NCI-H2171 treated with DMSO at 0.1 percent for 48 hours (cell line): ENCODE measurements around the gene SPATA2.

Experiments used
- DNase-seq: peaks from one replicate; lab custom pipeline; 2025; lab: John Stamatoyannopoulos, UW

The SPATA2 gene

DNA sequence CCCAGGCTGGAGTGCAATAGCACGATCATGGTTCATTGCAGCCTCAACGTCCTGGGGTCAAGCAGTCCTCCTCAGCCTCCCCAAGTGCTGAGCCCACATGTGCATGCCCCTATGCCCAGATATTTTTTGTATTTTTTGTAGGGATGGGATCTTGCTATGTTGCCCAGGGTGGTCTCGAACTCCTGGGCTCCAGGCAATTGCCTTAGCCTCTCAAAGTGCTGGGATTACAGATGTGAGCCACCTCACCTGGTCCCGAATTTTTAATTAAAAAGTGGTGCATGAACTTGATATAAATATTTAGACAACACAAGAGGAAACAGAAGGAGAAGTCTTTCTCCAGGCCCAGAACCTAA lies 13.8 kb upstream of the SPATA2 start:
- DNase-seq, result no peak

DNA sequence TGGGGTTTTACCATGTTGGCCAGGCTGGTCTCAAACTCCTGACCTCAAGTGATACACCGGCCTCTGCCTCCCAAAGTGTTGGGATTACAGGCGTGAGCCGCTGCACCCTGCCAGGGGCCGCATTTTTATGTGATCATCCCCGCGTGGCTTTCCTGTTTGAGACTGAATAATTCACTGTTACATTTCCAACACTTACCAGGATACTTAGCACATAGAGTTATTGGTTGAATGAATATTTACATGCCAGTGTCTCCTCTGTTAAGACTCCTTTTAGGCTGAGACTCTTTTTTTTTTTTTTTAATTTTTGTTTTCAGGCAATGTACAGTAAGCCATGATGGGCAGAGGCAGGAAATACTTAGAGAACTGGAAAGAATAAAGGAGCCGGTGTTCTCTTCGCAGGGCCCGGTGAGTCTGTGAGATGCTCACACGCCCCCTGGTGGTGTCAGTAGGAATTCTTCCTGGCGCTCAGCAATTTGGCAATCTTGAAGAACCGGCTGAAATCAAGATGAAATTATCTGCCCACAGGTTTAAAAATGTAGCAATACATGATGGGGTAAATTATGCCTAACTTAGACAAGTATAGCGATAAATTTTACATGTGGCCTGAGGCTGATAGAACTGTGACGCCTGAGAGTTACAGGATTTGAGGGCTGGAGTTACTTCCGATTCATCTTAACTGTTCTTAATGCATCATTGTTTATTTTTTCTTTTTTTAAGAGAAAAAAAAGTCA lies 13.2 kb upstream of the SPATA2 start:
- DNase-seq, result peak; percentile 78

DNA sequence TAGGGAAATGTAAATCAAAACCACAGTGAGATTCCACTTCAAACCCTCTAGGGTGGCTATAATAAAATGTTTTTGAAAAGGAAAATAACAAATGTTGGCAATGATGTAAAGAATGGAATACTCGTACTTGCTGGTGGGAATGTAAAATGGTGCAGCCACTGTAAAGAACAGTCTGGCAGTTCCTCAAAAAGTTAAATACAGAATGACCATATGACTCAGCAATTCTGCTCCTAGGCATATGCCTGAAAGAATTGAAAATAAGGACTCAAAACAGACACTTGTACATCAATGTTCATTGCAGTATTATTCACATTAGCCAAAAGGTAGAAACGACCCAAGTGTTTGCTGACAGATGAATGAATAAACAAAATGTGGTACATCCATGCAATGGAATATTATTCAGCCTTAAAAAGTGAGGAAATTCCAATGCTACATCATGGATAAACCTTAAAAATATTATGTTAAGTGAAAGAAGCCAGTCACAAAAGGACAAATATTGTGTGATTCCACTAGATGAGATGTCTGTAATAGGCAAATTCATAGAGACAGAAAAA lies 10.6 kb upstream of the SPATA2 start:
- DNase-seq, result no peak

DNA sequence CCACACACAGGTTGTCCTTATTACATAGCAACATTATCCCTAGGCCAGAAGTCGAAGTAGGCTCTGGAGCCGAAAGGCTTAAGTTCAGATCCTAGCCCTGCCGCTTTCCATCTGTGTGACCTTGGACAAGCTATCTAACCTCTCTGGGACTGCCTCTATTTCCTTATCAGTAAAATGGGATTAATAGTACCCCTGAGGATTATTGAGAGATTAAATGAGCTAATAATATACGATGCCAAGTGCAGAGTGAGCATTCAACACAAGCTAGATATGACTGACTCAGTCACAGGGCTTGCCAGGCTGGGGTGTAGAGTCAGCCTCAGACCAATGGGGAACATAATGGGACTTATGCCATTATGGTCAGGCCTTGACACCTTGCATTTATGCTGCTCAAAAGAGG lies 8.9 kb upstream of the SPATA2 start:
- DNase-seq, result no peak

DNA sequence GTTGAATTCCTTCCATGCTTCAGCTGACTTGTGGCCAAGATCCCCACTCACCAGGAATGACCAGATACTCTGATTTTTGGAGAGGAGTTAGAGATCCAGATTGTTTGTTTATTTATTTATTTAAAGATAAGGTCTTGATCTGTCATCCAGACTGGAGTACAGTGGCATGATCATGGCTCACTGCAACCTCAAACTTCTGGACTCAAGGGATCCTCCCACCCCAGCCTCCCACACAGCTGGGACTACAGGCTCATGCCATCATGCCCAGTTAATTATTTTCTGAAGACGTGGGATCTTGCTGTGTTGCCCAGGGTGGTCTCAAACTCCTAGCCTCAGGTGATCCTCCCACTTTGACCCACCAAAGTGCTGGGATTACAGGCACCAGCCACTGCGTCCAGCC lies 4.1 kb upstream of the SPATA2 start:
- no peak for DNase-seq

DNA sequence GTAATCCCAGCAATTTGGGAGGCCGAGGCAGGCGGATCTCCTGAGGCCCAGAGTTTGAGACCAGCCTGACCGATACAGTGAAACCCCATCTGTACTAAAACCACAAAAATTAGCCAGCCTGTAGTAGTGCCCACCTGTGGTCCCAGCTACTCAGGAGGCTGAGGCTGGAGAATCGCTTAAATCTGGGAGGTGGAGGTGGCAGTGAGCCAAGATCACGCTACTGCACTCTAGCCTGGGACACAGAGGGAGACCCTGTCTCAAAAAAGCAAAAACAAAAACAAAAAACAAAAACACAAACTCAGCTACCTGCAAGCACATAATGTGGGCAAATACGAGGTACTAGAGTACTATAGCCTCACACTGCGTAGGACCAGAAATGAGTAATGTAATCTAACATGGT lies 3.7 kb upstream of the SPATA2 start:
- DNase-seq, result no peak

DNA sequence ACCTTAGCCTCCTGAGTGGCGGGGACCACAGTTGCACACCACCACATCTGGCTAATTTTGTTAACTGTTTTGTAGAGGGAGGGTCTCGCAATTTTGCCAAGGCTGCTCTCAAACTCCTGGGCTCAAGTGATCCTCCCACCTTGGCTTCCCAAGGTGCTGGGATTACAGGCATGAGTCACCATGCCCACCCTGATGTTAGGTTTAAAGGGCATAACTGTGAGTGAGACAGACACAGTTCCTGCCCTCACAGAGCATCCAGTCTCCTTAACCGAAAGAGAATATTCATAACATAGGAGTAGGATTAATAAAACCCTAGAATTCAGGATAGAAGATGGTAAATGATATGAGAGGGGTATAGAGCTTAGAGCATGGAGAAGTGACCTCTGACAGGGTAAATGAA lies 3.1 kb upstream of the SPATA2 start:
- no peak for DNase-seq

DNA sequence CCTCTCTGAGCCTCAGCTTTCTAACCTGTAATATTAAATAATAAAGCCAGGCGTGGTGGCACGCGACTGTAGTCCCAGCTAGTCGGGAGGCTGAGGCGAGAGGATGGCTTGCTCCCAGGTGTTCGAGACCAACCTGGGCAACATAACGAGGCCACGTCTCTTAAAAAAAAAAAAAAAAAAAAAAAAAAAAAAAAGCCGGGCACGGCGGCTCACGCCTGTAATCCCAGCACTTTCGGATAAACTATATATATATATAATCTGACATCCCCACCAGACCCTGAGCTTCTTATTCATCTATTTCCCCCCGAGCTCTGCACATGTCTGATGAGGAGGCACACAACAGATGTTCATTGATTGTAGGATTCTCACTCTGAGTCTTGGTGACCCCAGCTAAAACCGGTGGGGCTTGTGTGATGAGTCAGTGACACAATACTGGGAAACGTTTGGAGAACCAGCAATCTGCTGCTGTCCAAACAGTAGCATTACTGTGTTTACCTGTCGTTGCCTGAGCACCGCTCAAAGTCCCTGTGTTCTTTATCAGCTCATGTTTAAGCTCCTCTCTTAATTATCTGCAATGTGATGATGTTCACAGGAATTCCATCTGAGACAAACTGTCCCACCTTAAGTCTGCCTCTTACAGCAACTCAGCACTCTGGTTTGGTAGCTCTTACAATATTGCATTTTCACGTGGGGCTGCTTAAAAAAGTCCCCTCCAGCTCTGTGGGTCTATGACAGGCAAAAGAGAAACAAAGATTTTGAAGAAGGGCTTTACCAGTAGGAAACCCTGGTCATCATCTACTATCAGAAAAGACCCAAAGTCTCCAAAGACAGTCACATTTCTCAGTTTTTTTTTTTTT lies 1.0 kb upstream of the SPATA2 start:
- peak; percentile 87 for DNase-seq

DNA sequence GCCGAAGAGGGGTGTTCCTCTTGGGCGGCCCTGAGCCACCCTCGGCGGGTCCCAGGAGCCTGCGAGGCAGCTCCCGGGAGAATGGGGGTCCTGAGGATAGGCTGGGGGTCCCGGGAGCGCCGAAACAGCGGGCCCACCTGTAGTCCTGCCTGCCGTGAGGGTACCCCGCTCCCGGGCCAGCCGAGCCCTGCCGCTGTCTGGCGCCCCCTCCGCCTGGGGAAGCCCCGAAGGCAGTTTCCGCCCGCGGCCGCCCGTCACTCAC lies 280 bp downstream of the SPATA2 start:
- DNase-seq, result no peak

DNA sequence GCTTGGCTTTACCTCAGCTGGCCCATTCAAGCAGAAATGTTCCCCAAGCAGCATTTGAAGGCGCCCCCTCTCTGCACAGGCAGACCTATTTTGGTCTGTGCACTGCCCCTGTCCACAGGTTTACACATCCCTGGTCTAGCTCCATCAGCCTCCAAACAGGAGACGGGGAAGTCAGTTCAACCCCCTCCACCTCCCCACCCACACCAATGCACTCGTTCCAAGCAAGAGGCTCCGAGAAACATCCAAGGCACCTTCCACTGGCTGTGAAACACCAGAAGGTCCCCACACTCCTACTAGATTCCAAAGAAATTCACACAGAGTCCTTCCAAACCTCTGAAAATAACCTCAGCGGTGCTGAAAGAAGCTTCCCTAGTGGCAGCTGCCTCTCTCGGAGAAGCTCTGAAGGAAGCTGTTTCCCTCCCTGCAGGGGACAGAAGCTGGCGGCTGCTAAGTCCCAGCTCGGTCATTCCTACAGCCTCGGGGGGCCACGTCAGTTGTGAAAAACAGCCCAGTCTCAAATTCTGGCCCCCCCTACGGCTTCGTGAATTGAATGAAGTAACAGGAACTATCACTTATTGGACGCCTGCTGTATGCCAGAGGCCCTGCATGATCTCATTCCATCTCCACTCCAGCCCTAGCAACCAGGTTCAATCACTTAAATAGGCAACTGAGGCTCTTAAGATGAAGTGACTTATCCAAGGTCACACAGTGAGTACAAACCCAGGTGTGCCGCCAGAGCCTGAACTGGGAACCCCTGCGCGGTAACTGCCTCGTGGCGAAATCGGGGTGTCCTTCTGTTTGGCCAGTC lies 815 bp downstream of the SPATA2 start:
- no peak for DNase-seq

DNA sequence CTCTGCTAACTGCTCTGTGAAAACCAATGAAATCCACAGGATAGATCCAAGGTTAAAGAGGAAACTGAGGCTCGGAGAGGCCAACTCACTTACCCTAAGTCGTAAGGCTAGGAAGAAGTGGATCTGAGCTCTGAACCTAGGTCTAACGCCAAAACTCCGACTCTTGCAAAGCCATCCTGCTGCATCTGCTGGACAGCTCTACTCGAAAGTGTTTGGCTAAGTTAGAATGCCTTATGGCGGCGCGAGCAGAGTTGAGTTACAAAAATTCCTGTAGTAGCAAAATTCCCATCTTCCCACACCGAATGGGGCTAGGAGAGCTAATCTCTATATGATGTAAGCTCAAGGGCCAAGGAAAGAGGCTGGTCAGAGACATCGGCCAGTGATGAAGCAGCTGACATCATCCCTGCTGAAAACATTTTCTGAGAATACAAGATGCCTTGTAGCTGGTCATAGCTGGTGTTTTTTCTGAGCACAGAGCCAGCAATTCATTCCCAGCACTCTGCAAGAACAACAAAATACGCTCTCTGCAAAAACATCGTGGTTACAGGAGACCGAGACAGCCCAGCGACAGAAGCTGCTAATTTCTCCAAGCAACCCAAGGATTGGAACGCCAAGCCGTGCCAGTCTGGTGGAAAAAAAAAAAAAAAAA lies 1.8 kb downstream of the SPATA2 start:
- DNase-seq, result no peak

DNA sequence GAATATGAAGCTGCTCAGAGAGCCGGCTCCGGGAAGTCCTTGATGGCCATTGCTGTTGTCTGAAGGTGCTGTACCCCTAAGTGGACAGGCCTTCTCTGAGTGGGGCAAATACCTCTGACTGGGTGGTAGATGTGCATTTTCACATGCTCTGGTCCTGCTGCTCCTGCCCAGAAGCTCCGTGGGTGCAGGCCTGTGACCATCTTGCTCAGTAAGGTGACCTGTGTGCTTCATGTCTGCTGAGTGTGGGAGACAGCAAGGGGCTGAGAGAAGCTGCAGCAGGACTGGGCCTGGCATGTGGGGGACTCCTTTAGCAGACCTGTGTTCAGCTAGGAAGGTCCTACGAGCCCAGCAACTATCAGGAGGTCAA lies 5.0 kb downstream of the SPATA2 start:
- no peak for DNase-seq

DNA sequence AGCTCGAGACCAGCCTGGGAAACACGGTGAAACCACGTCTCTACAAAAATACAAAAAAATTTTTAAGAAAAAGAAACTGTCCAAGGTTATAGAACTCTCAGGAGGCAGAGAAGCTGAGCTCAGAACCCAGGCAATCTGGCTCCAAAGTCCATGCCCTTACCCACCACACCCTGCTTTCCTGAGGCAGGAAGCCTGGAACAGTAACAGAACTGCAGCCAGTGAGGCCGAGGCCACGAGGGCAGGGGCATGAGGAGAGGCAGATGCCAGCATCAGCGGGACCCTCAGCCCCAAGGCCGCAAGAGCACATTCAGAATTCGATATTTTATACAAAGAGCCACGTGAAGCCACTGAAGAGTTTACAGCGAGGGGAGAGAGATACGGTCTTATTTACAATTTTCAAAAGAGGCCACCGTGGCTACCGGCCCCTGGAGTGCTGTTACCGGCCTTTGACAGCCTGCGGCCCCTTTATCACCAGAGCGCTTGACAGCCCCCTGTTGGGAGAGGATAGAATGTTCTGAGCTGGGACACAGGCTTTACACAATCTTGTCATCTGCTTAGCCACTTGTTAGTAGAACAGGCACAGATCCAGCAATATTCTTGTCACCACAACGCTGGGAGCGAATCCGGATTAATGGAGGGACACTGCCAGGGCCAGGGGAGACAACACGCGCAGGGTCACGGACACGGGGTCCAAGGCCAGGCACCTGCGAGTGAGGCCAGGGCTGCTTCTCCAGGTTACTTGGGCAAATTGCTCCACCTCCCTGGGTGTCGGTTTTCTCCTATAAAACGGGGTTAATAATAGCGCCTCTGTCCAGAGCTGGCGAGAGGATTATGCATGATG lies 5.6 kb downstream of the SPATA2 start:
- DNase-seq, result no peak

DNA sequence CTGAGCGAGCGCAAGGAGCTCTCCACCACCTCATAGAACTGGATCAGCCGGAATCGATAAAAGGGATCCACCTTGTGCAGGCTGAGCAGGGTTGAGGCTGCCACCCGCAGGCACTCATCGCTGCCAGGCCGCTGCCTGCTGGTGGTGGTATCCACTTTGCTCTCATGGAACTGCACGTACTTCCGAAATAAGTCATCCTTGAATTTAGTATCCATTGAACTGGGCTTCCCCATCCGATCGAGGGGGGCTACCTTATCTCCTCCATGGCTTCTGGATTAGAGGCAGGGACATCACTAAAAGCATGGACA lies 7.1 kb downstream of the SPATA2 start:
- no peak for DNase-seq

DNA sequence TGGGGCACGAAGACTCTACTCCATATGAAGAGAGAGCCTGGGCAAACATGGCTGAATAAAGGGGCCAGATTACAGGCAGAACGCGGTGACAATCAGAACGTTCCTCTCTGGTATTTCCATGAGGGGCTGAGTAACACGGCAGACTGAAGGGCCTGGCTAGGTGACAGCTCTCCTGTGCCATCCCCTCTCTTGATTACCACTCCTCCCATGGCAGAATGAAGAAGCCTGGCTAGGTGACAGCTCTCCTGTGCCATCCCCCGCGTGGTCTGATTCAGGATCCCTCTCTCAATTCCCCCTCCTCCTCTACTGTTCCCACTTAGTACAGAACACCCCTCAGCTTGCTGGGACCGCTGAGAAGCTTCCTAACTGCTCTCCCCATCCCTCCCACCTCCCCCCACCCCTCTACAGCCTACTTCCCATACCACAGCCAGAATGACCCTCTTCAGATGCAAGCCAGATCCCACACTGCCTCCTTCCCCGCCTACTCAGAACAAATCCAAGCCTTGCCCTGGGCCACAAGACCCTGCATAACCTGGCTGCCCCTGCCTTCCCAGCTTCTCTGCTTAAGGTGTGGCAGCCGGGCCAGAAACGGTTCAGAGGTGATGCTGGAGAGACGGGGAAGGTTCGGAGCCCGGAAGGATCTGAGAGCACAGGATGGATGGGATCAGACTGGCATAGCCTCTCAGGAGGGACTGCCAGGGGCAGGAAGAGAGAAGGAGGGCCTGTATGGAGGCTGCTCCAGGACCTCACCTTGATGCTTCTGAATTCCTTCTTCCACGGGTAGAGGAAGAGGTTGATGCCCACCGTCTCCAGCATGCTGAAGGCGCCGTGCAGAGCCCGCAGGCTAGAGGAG lies 7.7 kb downstream of the SPATA2 start:
- no peak for DNase-seq

DNA sequence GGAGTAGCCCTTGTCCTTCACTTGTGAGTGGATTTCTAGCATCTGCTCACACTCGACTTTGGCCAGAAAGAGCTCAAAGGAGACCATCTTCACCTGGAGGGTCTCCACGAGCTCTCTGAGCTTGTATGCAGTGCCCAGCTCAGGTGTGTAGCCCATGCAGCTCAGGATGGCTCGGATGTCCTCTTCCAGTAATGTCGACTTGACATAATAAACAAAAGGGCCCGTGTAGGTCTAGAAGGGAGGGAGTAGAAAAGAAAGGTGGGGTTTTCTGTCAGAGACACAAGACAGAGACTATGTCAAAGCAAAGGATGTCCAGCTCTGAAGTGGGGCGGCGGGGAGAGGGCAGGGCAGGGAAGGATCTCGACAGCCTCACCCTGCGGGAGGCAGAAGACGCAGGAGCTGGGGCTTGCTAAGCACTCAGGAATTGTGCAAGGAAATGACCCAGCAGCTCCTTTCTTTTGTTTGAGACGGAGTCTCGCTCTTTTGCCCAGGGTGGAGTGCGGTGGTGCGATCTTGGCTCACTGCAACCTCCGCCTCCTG lies 8.6 kb downstream of the SPATA2 start:
- no peak for DNase-seq

DNA sequence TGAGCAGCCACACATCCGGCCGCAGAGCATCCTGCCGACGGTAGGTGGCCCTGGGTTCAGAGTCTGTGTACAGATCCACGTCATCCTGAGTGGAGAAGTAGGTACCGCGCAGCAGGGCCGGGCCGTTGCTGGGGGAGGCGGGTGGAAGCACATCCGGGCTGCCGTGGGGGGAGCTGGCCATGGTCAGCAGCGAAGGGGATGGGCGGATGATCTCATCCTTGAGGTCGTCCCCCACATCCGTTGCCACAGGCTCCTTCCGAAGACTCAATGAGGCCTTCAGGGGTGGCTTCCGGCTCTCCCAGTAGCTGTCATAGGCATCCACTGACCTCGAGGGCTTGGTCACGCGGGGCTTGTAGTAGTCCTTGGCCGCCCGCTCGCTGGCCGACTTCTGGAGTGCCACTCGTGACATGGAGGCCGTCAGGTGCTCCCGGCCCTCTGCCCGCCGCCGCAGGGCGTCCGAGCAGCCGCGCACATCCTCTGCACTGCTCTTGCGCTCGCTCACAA lies 9.2 kb downstream of the SPATA2 start:
- DNase-seq, result no peak

DNA sequence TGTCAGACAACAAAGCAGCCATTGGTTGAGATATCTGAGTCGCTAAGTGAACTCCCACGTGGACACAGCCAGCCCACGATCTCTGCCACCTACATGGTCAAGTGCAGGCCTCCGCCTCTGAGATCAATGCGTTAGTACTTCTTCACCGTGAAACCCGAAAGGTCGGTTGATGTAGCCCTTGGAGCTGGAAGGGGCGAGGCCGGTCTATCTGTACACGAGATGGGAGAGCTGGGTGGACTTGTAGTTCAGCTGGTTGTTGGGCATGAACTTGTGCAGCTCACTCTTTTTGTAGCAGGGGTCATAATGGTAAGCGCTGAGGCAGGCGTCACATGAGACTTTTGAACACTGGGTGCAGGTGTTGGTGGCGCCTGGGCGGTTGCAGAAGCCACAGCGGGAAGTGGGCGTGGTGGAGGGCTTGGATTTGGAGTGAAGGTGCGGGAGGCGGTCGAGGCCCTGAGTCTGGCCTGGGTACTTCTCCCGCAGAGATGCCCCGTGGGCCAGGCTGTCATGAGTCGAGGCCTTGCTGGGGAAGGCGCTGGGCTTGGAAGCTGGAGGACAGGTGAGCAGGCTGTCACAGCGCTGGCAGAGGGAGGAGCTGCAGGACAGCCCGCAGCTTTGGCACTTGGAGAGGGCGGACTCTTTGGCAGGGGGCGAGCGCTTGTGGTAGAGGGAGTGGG lies 9.8 kb downstream of the SPATA2 start:
- no peak for DNase-seq

DNA sequence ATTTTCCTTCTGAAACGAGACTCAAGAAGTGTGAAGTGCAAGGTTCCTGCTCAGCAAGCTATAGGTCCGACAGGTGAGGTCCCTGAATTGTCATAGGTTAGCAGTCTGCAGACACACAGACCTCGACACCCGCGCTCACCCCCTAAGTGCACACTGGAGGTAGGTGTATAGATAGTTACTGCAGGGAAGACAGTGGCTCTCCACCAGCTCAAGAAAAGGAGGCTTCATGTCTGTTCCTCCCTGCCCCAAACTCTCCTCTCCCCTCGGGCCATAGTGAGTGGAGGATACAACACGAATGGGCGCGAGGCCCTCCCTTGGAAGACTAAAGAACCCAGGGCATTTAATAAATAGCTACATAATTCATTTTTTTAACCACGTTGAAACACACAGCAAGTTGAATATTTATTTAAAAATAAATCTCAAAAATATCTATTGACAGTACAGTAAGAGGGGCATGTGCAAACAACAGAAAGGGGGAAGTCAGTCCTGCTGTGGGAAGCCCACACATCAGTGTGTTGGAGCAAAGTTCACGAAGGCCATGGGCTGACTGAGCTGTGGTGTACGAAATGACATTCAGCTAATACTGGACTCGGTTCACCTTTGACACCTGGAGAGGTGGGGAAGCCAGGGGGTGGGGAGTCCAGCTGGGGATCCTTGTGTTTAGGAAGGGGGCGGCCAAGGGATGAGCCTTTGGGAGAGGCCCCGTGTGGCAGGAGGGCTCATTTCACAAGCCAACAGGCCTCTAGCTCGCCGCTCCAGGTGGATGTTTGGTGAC lies 10.7 kb downstream of the SPATA2 start:
- no peak for DNase-seq
